Parathyroid adenoma (tissue), 2 donors: Measurements from ENCODE around the gene TMEM212.

Experiments used
- H2AFZ ChIP-seq: fragments of 300-600 bp; sonication (generic); one replicate; pipeline ENCODE4 v1.7.0; 2017; ENCODE audit warnings: antibody characterized with exemption, mild to moderate bottlenecking
- H3K27ac ChIP-seq: fragments of 300-600 bp; sonication (generic); one replicate; pipeline ENCODE4 v1.7.0; 2017
- H3K27me3 ChIP-seq: fragments of 300-600 bp; sonication (generic); one replicate; pipeline ENCODE4 v1.7.0; 2017; ENCODE audit warnings: low read length; ENCODE audit not compliant: control insufficient read depth, insufficient read depth
- H3K36me3 ChIP-seq: fragments of 300-600 bp; sonication (generic); one replicate; pipeline ENCODE4 v1.7.0; 2017; ENCODE audit warnings: low read length; ENCODE audit not compliant: control insufficient read depth, insufficient read depth
- H3K4me1 ChIP-seq: fragments of 300-600 bp; sonication (generic); one replicate; pipeline ENCODE4 v1.7.0; 2017; ENCODE audit warnings: control low read depth
- H3K4me2 ChIP-seq: fragments of 300-600 bp; sonication (generic); one replicate; pipeline ENCODE4 v1.7.0; 2017; ENCODE audit warnings: low read length
- H3K4me3 ChIP-seq: fragments of 300-600 bp; sonication (generic); one replicate; pipeline ENCODE4 v1.7.0; 2017; ENCODE audit warnings: low read depth, low read length
- H3K79me2 ChIP-seq: fragments of 300-600 bp; sonication (generic); one replicate; pipeline ENCODE4 v1.7.0; 2017; ENCODE audit warnings: control low read depth
- H3K9ac ChIP-seq: fragments of 300-600 bp; sonication (generic); one replicate; pipeline ENCODE4 v1.7.0; 2017; ENCODE audit warnings: mild to moderate bottlenecking
- H3K9me3 ChIP-seq: fragments of 300-600 bp; sonication (generic); one replicate; pipeline ENCODE4 v1.7.0; 2017; ENCODE audit warnings: low read length; ENCODE audit not compliant: control insufficient read depth
- CTCF ChIP-seq: fragments of 300-600 bp; sonication (generic); IDR thresholded peaks from one replicate; pipeline ENCODE4 v1.7.0; 2017; ENCODE audit warnings: antibody characterized with exemption, mild to moderate bottlenecking
- donor health status: primary hyperparathyroidism.

TMEM212 gene

GRCh38 chr3:171879472-171879871 lies 36.3 kb downstream of the TMEM212 start:
- Histone ChIP-seq H3K4me1 (no peaks in the 10 kb centered on the region), H3K27ac (no peak overlapping the region), H3K4me2 (no peak overlapping the region), H3K4me3 (no peak overlapping the region), H3K9me3 (no peaks in the 10 kb centered on the region), H3K9ac (no peak overlapping the region), H3K79me2 (no peaks in the 10 kb centered on the region), H3K36me3 (no peaks in the 10 kb centered on the region), H3K27me3 (no peaks in the 10 kb centered on the region), H2AFZ (no peak overlapping the region)
- TF ChIP-seq CTCF: no peak

GRCh38 chr3:171880101-171880870 lies 37.1 kb downstream of the TMEM212 start:
- Histone ChIP-seq H3K4me3 (no peak overlapping the region), H3K27me3 (no peaks in the 10 kb centered on the region), H3K4me1 (no peaks in the 10 kb centered on the region), H3K9me3 (no peaks in the 10 kb centered on the region), H3K9ac (no peak overlapping the region), H2AFZ (no peak overlapping the region), H3K36me3 (no peaks in the 10 kb centered on the region), H3K4me2 (no peak overlapping the region), H3K27ac (no peak overlapping the region), H3K79me2 (no peaks in the 10 kb centered on the region)
- no peak for TF ChIP-seq CTCF

- Histone ChIP-seq H3K4me2 (no peak overlapping the region), H3K27me3 (no peaks in the 10 kb centered on the region), H3K36me3 (no peaks in the 10 kb centered on the region), H2AFZ (no peak overlapping the region), H3K9ac (no peak overlapping the region), H3K4me1 (no peaks in the 10 kb centered on the region), H3K27ac (no peak overlapping the region), H3K79me2 (no peaks in the 10 kb centered on the region), H3K4me3 (no peak overlapping the region), H3K9me3 (no peaks in the 10 kb centered on the region)
- no peak for TF ChIP-seq CTCF
Observed at GRCh38 chr3:171881251-171881650, 38.1 kb downstream of the TMEM212 start.

- Histone ChIP-seq H3K36me3 (no peaks in the 10 kb centered on the region), H3K4me3 (no peak overlapping the region), H3K27ac (no peak overlapping the region), H3K27me3 (no peaks in the 10 kb centered on the region), H3K9ac (no peak overlapping the region), H2AFZ (no peak overlapping the region), H3K9me3 (no peaks in the 10 kb centered on the region), H3K4me1 (no peaks in the 10 kb centered on the region), H3K79me2 (no peaks in the 10 kb centered on the region), H3K4me2 (no peak overlapping the region)
- no peak for TF ChIP-seq CTCF
Observed at GRCh38 chr3:171883257-171883892, 40.2 kb downstream of the TMEM212 start.
